HepG2 (cell line): ENCODE measurements around the gene LCORL. TPM values are rescaled to one million over a fixed set of nuclear protein-coding genes. Genes with fewer than 3 reads are reported as not detected.

ENCODE experiments used
- DMAP1 ChIP-seq: IDR thresholded peaks from 2 replicates; pipeline ENCODE4 v1.6.1; 2016
- KLF9 ChIP-seq: IDR thresholded peaks from 2 replicates; pipeline ENCODE4 v1.6.1; 2016; ENCODE audit warnings: low read depth
- RBM39 ChIP-seq: fragments of 200-400 bp; formaldehyde crosslinking; IDR thresholded peaks from one replicate; pipeline ENCODE4 v1.6.1; 2018; ENCODE audit warnings: antibody characterized with exemption, mild to moderate bottlenecking, low read depth, low read length; ENCODE audit not compliant: poor library complexity, severe bottlenecking
- SOX5 ChIP-seq: IDR thresholded peaks from 2 replicates; pipeline ENCODE4 v1.6.1; 2016; ENCODE audit warnings: borderline replicate concordance
- SP5 ChIP-seq: IDR thresholded peaks from 2 replicates; pipeline ENCODE4 v1.6.1; 2016; ENCODE audit warnings: low read depth, borderline replicate concordance
- SRSF9 ChIP-seq: fragments of 200-400 bp; formaldehyde crosslinking; IDR thresholded peaks from 2 replicates; pipeline ENCODE4 v1.6.1; 2018; ENCODE audit warnings: borderline replicate concordance, mild to moderate bottlenecking, low read depth, low read length; ENCODE audit not compliant: insufficient read depth, poor library complexity, severe bottlenecking
- THRA ChIP-seq: sonication (generic); formaldehyde crosslinking; IDR thresholded peaks from 2 replicates; pipeline ENCODE4 v1.4.0; 2020; ENCODE audit warnings: missing genetic modification reagents, borderline replicate concordance
- TMF1 ChIP-seq: sonication (generic); formaldehyde crosslinking; IDR thresholded peaks from 2 replicates; pipeline ENCODE4 v1.8.1; 2022; ENCODE audit warnings: low read depth, missing genetic modification reagents
- ZNF382 ChIP-seq: sonication (generic); formaldehyde crosslinking; IDR thresholded peaks from 2 replicates; pipeline ENCODE4 v1.5.0; 2020; ENCODE audit warnings: missing genetic modification reagents, mild to moderate bottlenecking, borderline replicate concordance
- ZNF720 ChIP-seq: sonication (generic); formaldehyde crosslinking; IDR thresholded peaks from 2 replicates; pipeline ENCODE4 v1.4.0; 2020; ENCODE audit warnings: missing genetic modification reagents
- ZNF776 ChIP-seq: sonication (generic); formaldehyde crosslinking; IDR thresholded peaks from 2 replicates; pipeline ENCODE4 v1.4.0; 2020; ENCODE audit warnings: mild to moderate bottlenecking, missing genetic modification reagents
- ZNF788 ChIP-seq: sonication (generic); formaldehyde crosslinking; IDR thresholded peaks from 2 replicates; pipeline ENCODE4 v1.5.0; 2020; ENCODE audit warnings: mild to moderate bottlenecking, missing genetic modification reagents, borderline replicate concordance
- ZNF841 ChIP-seq: sonication (generic); formaldehyde crosslinking; IDR thresholded peaks from 2 replicates; pipeline ENCODE4 v1.8.1; 2023; ENCODE audit warnings: missing genetic modification reagents, borderline replicate concordance
- polyA plus RNA-seq, 8 experiments: library from polyadenylated mRNA; depleted of rRNA in 3 of 8; stranded (reverse) in 7 of 8; unstranded in 1 of 8; fragments of >200 nt; fragmentation: Illumina TruSeq in 4 of 8; extraction: Trizol in 4 of 8; gene quantifications; 2 replicates each; pipeline versions ENCODE4 v1.2.1 to v1.2.3, GENCODE V29; 2011 to 2016; ENCODE audit warnings: low read depth in 4 of 8, missing spikeins in 1 of 8, mixed read lengths in 1 of 8; ENCODE audit not compliant: insufficient read depth in 1 of 8
- total RNA-seq, 5 experiments: library from RNA; depleted of rRNA; stranded (reverse); fragments of >200 nt; fragmentation: Illumina TruSeq; extraction: Trizol; gene quantifications; 2 replicates each; pipeline ENCODE4 v1.2.3, GENCODE V29; 2016; ENCODE audit warnings: low read depth in 1 of 5
- TF ChIP-seq, protein P1 (sequence below): IDR thresholded peaks from 2 replicates; pipeline ENCODE4 v1.6.1; 2016; ENCODE audit warnings: control low read depth
- TF ChIP-seq, protein P2 (sequence below): sonication (generic); formaldehyde crosslinking; IDR thresholded peaks from 2 replicates; pipeline ENCODE4 v1.9.0; 2021; ENCODE audit warnings: mild to moderate bottlenecking, missing genetic modification reagents
- TF ChIP-seq, protein P3 (sequence below): sonication (generic); formaldehyde crosslinking; IDR thresholded peaks from 2 replicates; pipeline ENCODE4 v1.8.0; 2022; ENCODE audit warnings: mild to moderate bottlenecking, missing genetic modification reagents; ENCODE audit not compliant: insufficient replicate concordance
- TF ChIP-seq, protein P4 (sequence below): sonication (generic); formaldehyde crosslinking; IDR thresholded peaks from 2 replicates; pipeline ENCODE4 v1.4.0; 2020; ENCODE audit warnings: mild to moderate bottlenecking, low read depth, missing genetic modification reagents

Gene LCORL
- total and polyA plus RNA-seq, 2 of the 13 experiments (the other 11 are each of a cell fraction or from before 2014, with no cell fraction given): 5.3 to 14.5 TPM

- TF ChIP-seq THRA (CRISPR knock-in tag) (no peak), SOX5 (no peak; the same call in 1 of the 2 replicates), ZNF382 (CRISPR knock-in tag) (no peak), ZNF788 (CRISPR knock-in tag) (peak; percentile 66; the same call in 1 of the 2 replicates), ZNF776 (CRISPR knock-in tag) (no peak), RBM39 (peak; percentile 37), ZNF841 (no peak), ZNF720 (CRISPR knock-in tag) (no peak), SP5 (CRISPR knock-in tag) (peak; percentile 64), DMAP1 (CRISPR knock-in tag) (peak; percentile 65; the same call in 1 of the 2 replicates), KLF9 (CRISPR knock-in tag) (no peak), TMF1 (CRISPR knock-in tag) (peak; percentile 63; the same call in 1 of the 2 replicates), SRSF9 (no peak)
- TF ChIP-seq, protein P1, sequence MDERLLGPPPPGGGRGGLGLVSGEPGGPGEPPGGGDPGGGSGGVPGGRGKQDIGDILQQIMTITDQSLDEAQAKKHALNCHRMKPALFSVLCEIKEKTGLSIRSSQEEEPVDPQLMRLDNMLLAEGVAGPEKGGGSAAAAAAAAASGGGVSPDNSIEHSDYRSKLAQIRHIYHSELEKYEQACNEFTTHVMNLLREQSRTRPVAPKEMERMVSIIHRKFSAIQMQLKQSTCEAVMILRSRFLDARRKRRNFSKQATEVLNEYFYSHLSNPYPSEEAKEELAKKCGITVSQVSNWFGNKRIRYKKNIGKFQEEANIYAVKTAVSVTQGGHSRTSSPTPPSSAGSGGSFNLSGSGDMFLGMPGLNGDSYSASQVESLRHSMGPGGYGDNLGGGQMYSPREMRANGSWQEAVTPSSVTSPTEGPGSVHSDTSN (CRISPR knock-in tag): peak; percentile 83
- TF ChIP-seq, protein P2, sequence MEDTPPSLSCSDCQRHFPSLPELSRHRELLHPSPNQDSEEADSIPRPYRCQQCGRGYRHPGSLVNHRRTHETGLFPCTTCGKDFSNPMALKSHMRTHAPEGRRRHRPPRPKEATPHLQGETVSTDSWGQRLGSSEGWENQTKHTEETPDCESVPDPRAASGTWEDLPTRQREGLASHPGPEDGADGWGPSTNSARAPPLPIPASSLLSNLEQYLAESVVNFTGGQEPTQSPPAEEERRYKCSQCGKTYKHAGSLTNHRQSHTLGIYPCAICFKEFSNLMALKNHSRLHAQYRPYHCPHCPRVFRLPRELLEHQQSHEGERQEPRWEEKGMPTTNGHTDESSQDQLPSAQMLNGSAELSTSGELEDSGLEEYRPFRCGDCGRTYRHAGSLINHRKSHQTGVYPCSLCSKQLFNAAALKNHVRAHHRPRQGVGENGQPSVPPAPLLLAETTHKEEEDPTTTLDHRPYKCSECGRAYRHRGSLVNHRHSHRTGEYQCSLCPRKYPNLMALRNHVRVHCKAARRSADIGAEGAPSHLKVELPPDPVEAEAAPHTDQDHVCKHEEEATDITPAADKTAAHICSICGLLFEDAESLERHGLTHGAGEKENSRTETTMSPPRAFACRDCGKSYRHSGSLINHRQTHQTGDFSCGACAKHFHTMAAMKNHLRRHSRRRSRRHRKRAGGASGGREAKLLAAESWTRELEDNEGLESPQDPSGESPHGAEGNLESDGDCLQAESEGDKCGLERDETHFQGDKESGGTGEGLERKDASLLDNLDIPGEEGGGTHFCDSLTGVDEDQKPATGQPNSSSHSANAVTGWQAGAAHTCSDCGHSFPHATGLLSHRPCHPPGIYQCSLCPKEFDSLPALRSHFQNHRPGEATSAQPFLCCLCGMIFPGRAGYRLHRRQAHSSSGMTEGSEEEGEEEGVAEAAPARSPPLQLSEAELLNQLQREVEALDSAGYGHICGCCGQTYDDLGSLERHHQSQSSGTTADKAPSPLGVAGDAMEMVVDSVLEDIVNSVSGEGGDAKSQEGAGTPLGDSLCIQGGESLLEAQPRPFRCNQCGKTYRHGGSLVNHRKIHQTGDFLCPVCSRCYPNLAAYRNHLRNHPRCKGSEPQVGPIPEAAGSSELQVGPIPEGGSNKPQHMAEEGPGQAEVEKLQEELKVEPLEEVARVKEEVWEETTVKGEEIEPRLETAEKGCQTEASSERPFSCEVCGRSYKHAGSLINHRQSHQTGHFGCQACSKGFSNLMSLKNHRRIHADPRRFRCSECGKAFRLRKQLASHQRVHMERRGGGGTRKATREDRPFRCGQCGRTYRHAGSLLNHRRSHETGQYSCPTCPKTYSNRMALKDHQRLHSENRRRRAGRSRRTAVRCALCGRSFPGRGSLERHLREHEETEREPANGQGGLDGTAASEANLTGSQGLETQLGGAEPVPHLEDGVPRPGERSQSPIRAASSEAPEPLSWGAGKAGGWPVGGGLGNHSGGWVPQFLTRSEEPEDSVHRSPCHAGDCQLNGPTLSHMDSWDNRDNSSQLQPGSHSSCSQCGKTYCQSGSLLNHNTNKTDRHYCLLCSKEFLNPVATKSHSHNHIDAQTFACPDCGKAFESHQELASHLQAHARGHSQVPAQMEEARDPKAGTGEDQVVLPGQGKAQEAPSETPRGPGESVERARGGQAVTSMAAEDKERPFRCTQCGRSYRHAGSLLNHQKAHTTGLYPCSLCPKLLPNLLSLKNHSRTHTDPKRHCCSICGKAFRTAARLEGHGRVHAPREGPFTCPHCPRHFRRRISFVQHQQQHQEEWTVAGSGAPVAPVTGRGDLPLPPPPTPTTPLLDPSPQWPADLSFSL: no peak
- TF ChIP-seq, protein P3, sequence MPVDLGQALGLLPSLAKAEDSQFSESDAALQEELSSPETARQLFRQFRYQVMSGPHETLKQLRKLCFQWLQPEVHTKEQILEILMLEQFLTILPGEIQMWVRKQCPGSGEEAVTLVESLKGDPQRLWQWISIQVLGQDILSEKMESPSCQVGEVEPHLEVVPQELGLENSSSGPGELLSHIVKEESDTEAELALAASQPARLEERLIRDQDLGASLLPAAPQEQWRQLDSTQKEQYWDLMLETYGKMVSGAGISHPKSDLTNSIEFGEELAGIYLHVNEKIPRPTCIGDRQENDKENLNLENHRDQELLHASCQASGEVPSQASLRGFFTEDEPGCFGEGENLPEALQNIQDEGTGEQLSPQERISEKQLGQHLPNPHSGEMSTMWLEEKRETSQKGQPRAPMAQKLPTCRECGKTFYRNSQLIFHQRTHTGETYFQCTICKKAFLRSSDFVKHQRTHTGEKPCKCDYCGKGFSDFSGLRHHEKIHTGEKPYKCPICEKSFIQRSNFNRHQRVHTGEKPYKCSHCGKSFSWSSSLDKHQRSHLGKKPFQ (CRISPR knock-in tag): no peak
- TF ChIP-seq, protein P4, sequence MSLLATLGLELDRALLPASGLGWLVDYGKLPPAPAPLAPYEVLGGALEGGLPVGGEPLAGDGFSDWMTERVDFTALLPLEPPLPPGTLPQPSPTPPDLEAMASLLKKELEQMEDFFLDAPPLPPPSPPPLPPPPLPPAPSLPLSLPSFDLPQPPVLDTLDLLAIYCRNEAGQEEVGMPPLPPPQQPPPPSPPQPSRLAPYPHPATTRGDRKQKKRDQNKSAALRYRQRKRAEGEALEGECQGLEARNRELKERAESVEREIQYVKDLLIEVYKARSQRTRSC (CRISPR knock-in tag): no peak
These were observed at the start of gene LCORL (continued) for GRCh38 chr4:18021720-18022571.
